IMR-90 (cell line): ENCODE data around the gene TSEN54. TPM values are rescaled to one million over a fixed set of nuclear protein-coding genes. Genes with fewer than 3 reads are reported as not detected.

Experiments
- ATAC-seq: fragments of 200-7000 bp; cut with Tn5 transposase; 2 replicates; pipeline ENCODE4 v1.9.1; 2020; ENCODE audit warnings: low read depth, mild to moderate bottlenecking, moderate library complexity
- BruUV-seq: library from RNA; stranded (reverse); fragments of 400-500 nt; replicated peaks from 2 replicates; lab custom pipeline; 2021; lab: Mats Ljungman, UMichigan
- CTCF ChIA-PET: fragments of 300-600 bp; formaldehyde crosslinking; extraction: SDS; loops from one replicate; lab custom pipeline; 2021; ENCODE audit warnings: antibody characterized with exemption; lab: Yijun Ruan, JAX
- POLR2A ChIA-PET: fragments of 300-600 bp; sonication (Branson Sonifier 250); formaldehyde crosslinking; loops from one replicate; lab custom pipeline; 2022; ENCODE audit warnings: antibody characterized with exemption; ENCODE audit not compliant: unreplicated experiment; lab: Charles Lee
- DNase-seq: peaks from one replicate; pipeline ENCODE4 v3.0.0; 2013
- H2AFZ ChIP-seq: replicated peaks from 2 replicates; pipeline ENCODE3; 2013; ENCODE audit warnings: low read length, mild to moderate bottlenecking; ENCODE audit not compliant: poor library complexity
- H2AK5ac ChIP-seq: 2 replicates; pipeline ENCODE4 v1.6.1; 2013; ENCODE audit warnings: low read depth, low read length, inconsistent platforms
- H2AK9ac ChIP-seq: replicated peaks from 2 replicates; pipeline ENCODE3; 2013; ENCODE audit warnings: mild to moderate bottlenecking, low read depth, low read length, moderate library complexity; ENCODE audit not compliant: poor library complexity
- H2BK120ac ChIP-seq: 2 replicates; pipeline ENCODE4 v1.6.1; 2013; ENCODE audit warnings: low read depth, low read length, inconsistent platforms
- H2BK15ac ChIP-seq: 3 replicates; pipeline ENCODE4 v1.6.1; 2013; ENCODE audit warnings: low read depth, low read length, inconsistent platforms
- H2BK20ac ChIP-seq: 2 replicates; pipeline ENCODE4 v1.6.1; 2013; ENCODE audit warnings: low read depth, mild to moderate bottlenecking, inconsistent platforms, low read length, moderate library complexity
- H2BK5ac ChIP-seq: 2 replicates; pipeline ENCODE4 v1.6.1; 2013; ENCODE audit warnings: mild to moderate bottlenecking, low read depth, low read length, inconsistent platforms; ENCODE audit not compliant: poor library complexity, severe bottlenecking
- H3K14ac ChIP-seq: replicated peaks from 2 replicates; pipeline ENCODE4 v1.6.1; 2013; ENCODE audit warnings: low read depth, low read length, inconsistent platforms
- H3K18ac ChIP-seq: 2 replicates; pipeline ENCODE4 v1.6.1; 2013; ENCODE audit warnings: low read depth, low read length, control low read depth
- H3K23ac ChIP-seq: 2 replicates; pipeline ENCODE4 v1.6.1; 2013; ENCODE audit warnings: low read depth, low read length, inconsistent platforms
- H3K27ac ChIP-seq: 2 replicates; pipeline ENCODE4 v1.5.1; 2013; ENCODE audit warnings: mild to moderate bottlenecking, control low read depth, low read length; ENCODE audit not compliant: insufficient read depth
- H3K27me3 ChIP-seq: 2 replicates; pipeline ENCODE4 v1.6.1; 2013; ENCODE audit warnings: low read length; ENCODE audit not compliant: control insufficient read depth, insufficient read depth
- H3K36me3 ChIP-seq: 2 replicates; pipeline ENCODE4 v1.6.1; 2013; ENCODE audit warnings: low read length, mixed read lengths; ENCODE audit not compliant: control insufficient read depth, insufficient read depth
- H3K4ac ChIP-seq: 2 replicates; pipeline ENCODE4 v1.6.1; 2013; ENCODE audit warnings: low read depth, low read length, inconsistent platforms
- H3K4me1 ChIP-seq: 2 replicates; pipeline ENCODE4 v1.6.1; 2013; ENCODE audit warnings: low read length, mixed read lengths; ENCODE audit not compliant: control insufficient read depth, insufficient read depth
- H3K4me2 ChIP-seq: 2 replicates; pipeline ENCODE4 v1.6.1; 2013; ENCODE audit warnings: low read depth, mild to moderate bottlenecking, control low read depth, low read length, moderate library complexity
- H3K4me3 ChIP-seq: 2 replicates; pipeline ENCODE4 v1.5.1; 2013; ENCODE audit warnings: low read depth, mild to moderate bottlenecking, control low read depth, low read length, moderate library complexity; ENCODE audit not compliant: insufficient read depth
- H3K56ac ChIP-seq: 2 replicates; pipeline ENCODE4 v1.6.1; 2013; ENCODE audit warnings: low read length, inconsistent platforms; ENCODE audit not compliant: insufficient read depth; ENCODE audit errors: extremely low read depth
- H3K79me1 ChIP-seq, 2 experiments: 2 replicates each; pipeline ENCODE4 v1.6.1; 2013; ENCODE audit warnings: low read length in 2 of 2, inconsistent platforms in 1 of 2, low read depth in 1 of 2
- H3K9ac ChIP-seq: 2 replicates; pipeline ENCODE4 v1.6.1; 2013; ENCODE audit warnings: low read depth, low read length, control low read depth
- H3K9me1 ChIP-seq: 2 replicates; pipeline ENCODE4 v1.6.1; 2013; ENCODE audit warnings: low read length, inconsistent platforms; ENCODE audit not compliant: insufficient read depth
- H3K9me3 ChIP-seq: 2 replicates; pipeline ENCODE4 v1.6.1; 2013; ENCODE audit warnings: low read length; ENCODE audit not compliant: control insufficient read depth, insufficient read depth
- H4K20me1 ChIP-seq: 2 replicates; pipeline ENCODE4 v1.6.1; 2013; ENCODE audit warnings: low read length, inconsistent platforms; ENCODE audit not compliant: insufficient read depth
- H4K5ac ChIP-seq: 2 replicates; pipeline ENCODE4 v1.6.1; 2013; ENCODE audit warnings: mild to moderate bottlenecking, low read depth, low read length, control low read depth
- H4K8ac ChIP-seq, 2 experiments: 2 replicates each; pipeline ENCODE4 v1.6.1; 2013; ENCODE audit warnings: low read depth in 2 of 2, low read length in 2 of 2, control low read depth in 1 of 2, inconsistent platforms in 1 of 2
- H4K91ac ChIP-seq: 2 replicates; pipeline ENCODE4 v1.6.1; 2013; ENCODE audit warnings: low read depth, low read length, inconsistent platforms; ENCODE audit not compliant: insufficient read depth
- BHLHE40 ChIP-seq: fragments of 150-350 bp; IDR thresholded peaks from 2 replicates; pipeline ENCODE4 v1.6.1; 2016; ENCODE audit warnings: mild to moderate bottlenecking, low read depth, low read length
- CTCF ChIP-seq: conservative IDR thresholded peaks from 2 replicates; pipeline ENCODE4 v1.5.1; 2012; ENCODE audit warnings: mild to moderate bottlenecking, low read depth, low read length, improper control_type of control experiment
- FOS ChIP-seq: fragments of 150-350 bp; IDR thresholded peaks from 2 replicates; pipeline ENCODE4 v1.6.1; 2016; ENCODE audit warnings: low read depth, low read length
- MAZ ChIP-seq: IDR thresholded peaks from 2 replicates; pipeline ENCODE4 v1.6.1; 2012; ENCODE audit warnings: low read depth, mild to moderate bottlenecking, low read length, improper control_type of control experiment, moderate library complexity, borderline replicate concordance
- NFE2L2 ChIP-seq: fragments of 150-350 bp; IDR thresholded peaks from 2 replicates; pipeline ENCODE4 v1.6.1; 2016; ENCODE audit warnings: low read depth, mild to moderate bottlenecking, low read length
- RAD21 ChIP-seq: IDR thresholded peaks from 2 replicates; pipeline ENCODE4 v1.6.1; 2012; ENCODE audit warnings: low read length, improper control_type of control experiment
- RCOR1 ChIP-seq: IDR thresholded peaks from 2 replicates; pipeline ENCODE4 v1.6.1; 2012; ENCODE audit warnings: mild to moderate bottlenecking, low read length, improper control_type of control experiment; ENCODE audit not compliant: insufficient replicate concordance
- RFX5 ChIP-seq: IDR thresholded peaks from 2 replicates; pipeline ENCODE4 v1.8.0; 2012; ENCODE audit warnings: low read depth, mild to moderate bottlenecking, low read length, moderate library complexity
- SMC3 ChIP-seq: fragments of 150-350 bp; IDR thresholded peaks from 2 replicates; pipeline ENCODE4 v1.6.1; 2016; ENCODE audit warnings: low read depth, mild to moderate bottlenecking, antibody characterized with exemption, low read length, moderate library complexity
- WGBS, 2 experiments: methylation state at CpG; one replicate each; pipeline versions ENCODE4 v1.1.5 to v1.1.7; 2013; ENCODE audit warnings: missing lambda C conversion rate in 2 of 2; ENCODE audit not compliant: insufficient read length in 1 of 2; ENCODE audit errors: extremely low coverage in 2 of 2; 5-methylcytosine and 5-hydroxymethylcytosine counted together
- dilution Hi-C: fragments of 300-500 bp; cut with HindIII; formaldehyde crosslinking; loops from one replicate; pipeline ENCODE4 v1.14.3; 2018; ENCODE audit warnings: low sequenced_read_pairs; ENCODE audit not compliant: unreplicated experiment
- in situ Hi-C: fragments of 300-500 bp; cut with MboI; formaldehyde crosslinking; loops from 3 replicates; pipeline ENCODE4 v1.14.3; 2019; ENCODE audit warnings: low sequenced_read_pairs, inconsistent platforms, mixed read lengths
- intact Hi-C: fragments of 100-400 bp; cut with micrococcal nuclease; formaldehyde crosslinking; loops from 2 replicates; pipeline ENCODE4 v1.10.0; 2022
- polyA plus RNA-seq, 3 experiments: library from polyadenylated mRNA; depleted of rRNA; stranded (reverse); fragments of >200 nt; gene quantifications; 2 replicates each; pipeline ENCODE4 v1.2.3, GENCODE V29; 2012; ENCODE audit warnings: low replicate concordance in 1 of 3
- total RNA-seq: library from RNA; depleted of rRNA; stranded (reverse); fragments of >200 nt; gene quantifications from 2 replicates; pipeline ENCODE4 v1.2.3, GENCODE V29; 2012

TSEN54 gene
- total and polyA plus RNA-seq, 2 of the 4 experiments (the other 2 are of a cell fraction) = 7.2 to 14.9 TPM

DNA sequence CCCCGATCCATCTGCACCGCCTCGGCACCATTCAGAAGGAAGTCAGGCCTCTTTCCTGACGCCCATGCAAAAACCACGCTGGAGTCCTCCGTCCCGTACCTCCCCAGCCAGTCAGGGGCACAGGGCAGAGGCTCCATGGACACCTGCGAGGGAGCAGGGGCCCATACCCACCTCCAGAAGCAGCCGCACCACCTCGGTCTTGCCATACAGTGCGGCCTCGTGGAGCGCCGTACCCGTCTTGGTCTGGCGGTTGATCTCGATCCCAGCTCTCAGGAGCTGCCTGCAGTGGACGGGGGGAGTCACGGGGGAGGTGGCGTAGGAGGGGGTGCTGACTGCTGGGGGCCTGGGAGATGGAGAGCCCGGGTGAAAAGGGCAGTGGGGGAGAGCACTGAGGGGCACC is 10.2 kb upstream of the TSEN54 start:
- Histone ChIP-seq H3K9me3 (no peaks in the 10 kb centered on the region), H3K9me1 (no peaks in the 10 kb centered on the region), H3K18ac (no peak overlapping the region), H3K9ac (no peak overlapping the region), H3K79me1 (peaks cover 6 to 27% of the 10 kb centered on the region in 2 experiments), H3K27me3 (no peaks in the 10 kb centered on the region), H3K14ac (no peak overlapping the region), H2BK20ac (no peak overlapping the region), H2AK9ac (no peak overlapping the region), H3K4me1 (peaks cover 5% of the 10 kb centered on the region), H2AK5ac (no peak overlapping the region), H2AFZ (no peak overlapping the region), H2BK5ac (no peak overlapping the region), H3K56ac (no peak overlapping the region), H3K4me3 (no peak overlapping the region), H4K20me1 (peaks cover 17% of the 10 kb centered on the region), H3K4me2 (no peak overlapping the region), H3K23ac (no peak overlapping the region), H3K4ac (no peak overlapping the region), H4K91ac (no peak overlapping the region), H2BK120ac (no peak overlapping the region), H3K27ac (no peak overlapping the region), H2BK15ac (no peak overlapping the region), H4K8ac (no peak overlapping the region), H4K5ac (no peak overlapping the region), H3K36me3 (peaks cover 33% of the 10 kb centered on the region)
- WGBS, 2 experiments = 94% methylated on average over 15 of the region's 21 CpGs; no CpG with 5 or more reads in 1 of the 2 experiments
- ChIA-PET POLR2A (no interaction called here), CTCF (no interaction called here)
- dilution Hi-C loops = no loop called here
- TF ChIP-seq RAD21 (no peak), NFE2L2 (no peak), RFX5 (no peak), SMC3 (no peak), BHLHE40 (no peak), MAZ (no peak), RCOR1 (no peak), FOS (no peak), CTCF (no peak)
- DNase-seq (no peak), ATAC-seq (no peak)
- in situ Hi-C loops = no loop called here
- intact Hi-C loops = no loop called here
- no TSS peak for BruUV-seq
